Measurements from ENCODE around the gene MCM9. TPM values are rescaled to one million over a fixed set of nuclear protein-coding genes. Genes with fewer than 3 reads are reported as not detected.

Gene MCM9
- total and polyA plus RNA-seq, 2 of the 4 experiments (the other 2 are of a cell fraction): 3.5 to 7.2 TPM

- H4K91ac ChIP-seq (ENCODE audit: insufficient read depth, low read depth, low read length): no peak overlapping the region
- H2AK5ac ChIP-seq (ENCODE audit: low read depth, low read length): no peak overlapping the region
- peaks cover 42 to 46% of the 10 kb centered on the region in 2 experiments for H3K79me1 ChIP-seq (ENCODE audit: low read depth in 1 of 2, low read length in 2 of 2)
- peak overlapping the region; percentile 66 for H2BK5ac ChIP-seq (ENCODE audit: low read depth, low read length, poor library complexity, severe bottlenecking)
- no peak overlapping the region for H2BK15ac ChIP-seq (ENCODE audit: low read depth, low read length)
- H3K9me3 ChIP-seq (ENCODE audit: control insufficient read depth, insufficient read depth, low read length): no peaks in the 10 kb centered on the region
- TF ChIP-seq RCOR1 (IDR thresholded peaks at IDR 0.05; ENCODE audit: insufficient replicate concordance, low read length) (no peak), POLR2A (IDR thresholded peaks at IDR 0.05; ENCODE audit: low read depth, low read length) (no peak), SMC3 (IDR thresholded peaks at IDR 0.05; ENCODE audit: low read depth, low read length) (no peak), CEBPB (IDR thresholded peaks at IDR 0.05; ENCODE audit: low read depth, low read length) (no peak), MXI1 (IDR thresholded peaks at IDR 0.05; ENCODE audit: borderline replicate concordance, low read depth, low read length) (no peak), RAD21 (IDR thresholded peaks at IDR 0.05; ENCODE audit: low read length) (no peak), CHD1 (IDR thresholded peaks at IDR 0.05; ENCODE audit: low read depth, low read length) (no peak), RFX5 (IDR thresholded peaks at IDR 0.05; ENCODE audit: low read depth, low read length) (no peak), NFE2L2 (IDR thresholded peaks at IDR 0.05; ENCODE audit: low read depth, low read length) (no peak), FOS (IDR thresholded peaks at IDR 0.05; ENCODE audit: low read depth, low read length) (no peak), MAFK (IDR thresholded peaks at IDR 0.05; ENCODE audit: low read depth, low read length) (no peak), BHLHE40 (IDR thresholded peaks at IDR 0.05; ENCODE audit: low read depth, low read length) (no peak), CTCF (conservative IDR thresholded peaks at IDR 0.05; ENCODE audit: low read depth, low read length) (no peak), MAZ (IDR thresholded peaks at IDR 0.05; ENCODE audit: borderline replicate concordance, low read depth, low read length) (no peak)
- TF ChIP-seq, protein P1, sequence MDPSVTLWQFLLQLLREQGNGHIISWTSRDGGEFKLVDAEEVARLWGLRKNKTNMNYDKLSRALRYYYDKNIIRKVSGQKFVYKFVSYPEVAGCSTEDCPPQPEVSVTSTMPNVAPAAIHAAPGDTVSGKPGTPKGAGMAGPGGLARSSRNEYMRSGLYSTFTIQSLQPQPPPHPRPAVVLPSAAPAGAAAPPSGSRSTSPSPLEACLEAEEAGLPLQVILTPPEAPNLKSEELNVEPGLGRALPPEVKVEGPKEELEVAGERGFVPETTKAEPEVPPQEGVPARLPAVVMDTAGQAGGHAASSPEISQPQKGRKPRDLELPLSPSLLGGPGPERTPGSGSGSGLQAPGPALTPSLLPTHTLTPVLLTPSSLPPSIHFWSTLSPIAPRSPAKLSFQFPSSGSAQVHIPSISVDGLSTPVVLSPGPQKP (IDR thresholded peaks at IDR 0.05; ENCODE audit: borderline replicate concordance, low read depth, low read length): no peak
- TF ChIP-seq, protein P2, sequence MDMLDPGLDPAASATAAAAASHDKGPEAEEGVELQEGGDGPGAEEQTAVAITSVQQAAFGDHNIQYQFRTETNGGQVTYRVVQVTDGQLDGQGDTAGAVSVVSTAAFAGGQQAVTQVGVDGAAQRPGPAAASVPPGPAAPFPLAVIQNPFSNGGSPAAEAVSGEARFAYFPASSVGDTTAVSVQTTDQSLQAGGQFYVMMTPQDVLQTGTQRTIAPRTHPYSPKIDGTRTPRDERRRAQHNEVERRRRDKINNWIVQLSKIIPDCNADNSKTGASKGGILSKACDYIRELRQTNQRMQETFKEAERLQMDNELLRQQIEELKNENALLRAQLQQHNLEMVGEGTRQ (IDR thresholded peaks at IDR 0.05; ENCODE audit: low read depth, low read length): no peak
- H3K9ac ChIP-seq (ENCODE audit: low read depth, low read length): no peak overlapping the region
- H3K4ac ChIP-seq (ENCODE audit: low read depth, low read length): no peak overlapping the region
- no peak overlapping the region for H3K23ac ChIP-seq (ENCODE audit: low read depth, low read length)
- H3K4me2 ChIP-seq (ENCODE audit: low read depth, low read length): no peak overlapping the region
- H2BK20ac ChIP-seq (ENCODE audit: low read depth, low read length): no peak overlapping the region
- no peak overlapping the region for H3K18ac ChIP-seq (ENCODE audit: low read depth, low read length)
- POLR2A ChIA-PET (ENCODE audit: unreplicated experiment): no interaction called here
- no peaks in the 10 kb centered on the region for H4K20me1 ChIP-seq (ENCODE audit: insufficient read depth, low read length)
- no TSS peak for BruUV-seq (replicated peaks)
- no peak overlapping the region; the same call in 1 of the 2 replicates for H3K27ac ChIP-seq (ENCODE audit: insufficient read depth, low read length)
- ATAC-seq (ENCODE audit: low read depth): no peak; the same call in 1 of the 2 replicates
- no peak overlapping the region for H2BK120ac ChIP-seq (ENCODE audit: low read depth, low read length)
- H3K4me1 ChIP-seq (ENCODE audit: control insufficient read depth, insufficient read depth, low read length): peaks cover 4% of the 10 kb centered on the region; the same call in 1 of the 2 replicates
- no CpG with 5 or more reads among the region's 2 CpGs for WGBS, 2 experiments (ENCODE audit: extremely low coverage in 2 of 2, insufficient read length in 1 of 2)
- no peak overlapping the region for H3K14ac ChIP-seq (replicated peaks; ENCODE audit: low read depth, low read length)
- peaks cover 9% of the 10 kb centered on the region for H3K36me3 ChIP-seq (ENCODE audit: control insufficient read depth, insufficient read depth, low read length)
- no peak for DNase-seq
- H2AFZ ChIP-seq (replicated peaks; ENCODE audit: low read length, poor library complexity): no peak overlapping the region
- intact Hi-C loops (cut with micrococcal nuclease): no loop called here
- in situ Hi-C loops (cut with MboI; ENCODE audit: low sequenced_read_pairs): no loop called here
- dilution Hi-C loops (cut with HindIII; ENCODE audit: low sequenced_read_pairs, unreplicated experiment): no loop called here
- H4K8ac ChIP-seq (ENCODE audit: low read depth in 2 of 2, low read length in 2 of 2): no peak overlapping the region
- CTCF ChIA-PET: no interaction called here
- H3K56ac ChIP-seq (ENCODE audit: extremely low read depth, insufficient read depth, low read length): no peak overlapping the region
- peaks cover 8% of the 10 kb centered on the region; the same call in 1 of the 2 replicates for H3K9me1 ChIP-seq (ENCODE audit: insufficient read depth, low read length)
- H4K5ac ChIP-seq (ENCODE audit: low read depth, low read length): no peak overlapping the region
- H3K27me3 ChIP-seq (ENCODE audit: control insufficient read depth, insufficient read depth, low read length): no peaks in the 10 kb centered on the region
- no peak overlapping the region for H3K4me3 ChIP-seq (ENCODE audit: insufficient read depth, low read depth, low read length)
- no peak overlapping the region for H2AK9ac ChIP-seq (replicated peaks; ENCODE audit: low read depth, low read length, poor library complexity)
Measured at GRCh38 chr6:118903138-118903537, 31.8 kb downstream of the MCM9 start.

All from IMR-90 (cell line).